ENCODE measurements around the gene SIGLEC9.

SIGLEC9 gene

DNA sequence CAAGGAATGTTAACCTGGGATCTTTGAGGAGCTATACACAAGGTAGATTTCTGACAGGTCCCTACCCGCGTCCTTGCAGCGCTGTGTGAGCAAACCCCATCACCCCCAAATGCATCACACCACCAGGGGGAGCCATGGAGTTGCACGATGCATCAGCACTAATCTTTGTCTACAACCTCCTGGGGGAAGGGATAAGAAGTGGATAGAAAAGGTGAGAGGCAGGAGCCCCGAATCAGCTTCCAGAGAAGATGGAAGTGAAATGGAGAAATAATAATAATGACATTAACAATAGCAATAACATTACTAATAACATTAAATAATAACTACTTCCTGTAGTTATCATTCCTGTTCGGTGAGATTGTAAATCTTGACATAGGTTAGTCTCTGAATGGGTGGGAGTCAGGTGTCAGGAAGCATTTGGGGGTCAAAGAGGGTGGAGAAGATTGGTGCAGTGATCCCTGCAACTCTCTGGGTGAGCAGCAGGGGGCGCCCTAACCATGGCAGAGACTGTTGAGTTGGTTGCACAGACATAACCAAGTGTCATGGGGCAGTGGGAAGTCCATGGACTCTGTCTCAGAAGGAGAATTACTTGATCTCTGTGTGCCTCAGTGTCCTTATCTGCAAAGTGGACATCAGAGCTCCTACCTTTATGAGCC lies 33.9 kb downstream of the SIGLEC9 start:
- no peak overlapping the region for H2AFZ ChIP-seq (ENCODE audit: insufficient read depth, low read length, poor library complexity)
- no peak overlapping the region for H3K18ac ChIP-seq (ENCODE audit: low read length)
- H3K4ac ChIP-seq (ENCODE audit: low read depth, low read length): no peak overlapping the region
- H3K27ac ChIP-seq (ENCODE audit: low read depth, low read length): no peak overlapping the region
- no peaks in the 10 kb centered on the region for H3K79me1 ChIP-seq (ENCODE audit: low read length)
- DNase-seq: peak in 1 of 2 donors; percentile 39
- H3K27me3 ChIP-seq (ENCODE audit: insufficient read depth, low read length): no peaks in the 10 kb centered on the region
- H4K91ac ChIP-seq (ENCODE audit: low read depth, low read length): no peak overlapping the region
- H2AK5ac ChIP-seq (ENCODE audit: low read length): no peak overlapping the region
- H3K79me2 ChIP-seq (ENCODE audit: control insufficient read depth, insufficient read depth, low read length, poor library complexity): no peaks in the 10 kb centered on the region
- no CpG with 5 or more reads among the region's 7 CpGs for WGBS (ENCODE audit: extremely low coverage, insufficient coverage, insufficient read length)
- H3K14ac ChIP-seq (ENCODE audit: low read length): no peak overlapping the region
- no peak overlapping the region for H3K4me2 ChIP-seq (ENCODE audit: low read length)
- H3K4me3 ChIP-seq (ENCODE audit: low read depth, low read length): no peak overlapping the region
- peaks cover 0 to 2% of the 10 kb centered on the region in 2 experiments for H3K4me1 ChIP-seq (ENCODE audit: control insufficient read depth in 1 of 2, insufficient read depth in 2 of 2, low read length in 2 of 2)
- H2BK5ac ChIP-seq (ENCODE audit: low read depth, low read length, poor library complexity): no peak overlapping the region
- no peaks in the 10 kb centered on the region for H3K9me3 ChIP-seq (ENCODE audit: insufficient read depth, low read depth, low read length)
- no peak overlapping the region for H2BK12ac ChIP-seq (ENCODE audit: low read length)
- H3K9ac ChIP-seq (ENCODE audit: low read length): no peak overlapping the region
- H3K36me3 ChIP-seq (ENCODE audit: control insufficient read depth in 1 of 2, insufficient read depth in 2 of 2, low read length in 2 of 2): no peaks in the 10 kb centered on the region
- no peak overlapping the region for H3K23ac ChIP-seq (ENCODE audit: low read length)
- no peak overlapping the region for H2BK120ac ChIP-seq (ENCODE audit: insufficient read depth, low read length, poor library complexity)
- no peak overlapping the region for H4K8ac ChIP-seq (ENCODE audit: low read depth, low read length)
- no peak overlapping the region for H4K12ac ChIP-seq (ENCODE audit: low read depth, low read length)

DNA sequence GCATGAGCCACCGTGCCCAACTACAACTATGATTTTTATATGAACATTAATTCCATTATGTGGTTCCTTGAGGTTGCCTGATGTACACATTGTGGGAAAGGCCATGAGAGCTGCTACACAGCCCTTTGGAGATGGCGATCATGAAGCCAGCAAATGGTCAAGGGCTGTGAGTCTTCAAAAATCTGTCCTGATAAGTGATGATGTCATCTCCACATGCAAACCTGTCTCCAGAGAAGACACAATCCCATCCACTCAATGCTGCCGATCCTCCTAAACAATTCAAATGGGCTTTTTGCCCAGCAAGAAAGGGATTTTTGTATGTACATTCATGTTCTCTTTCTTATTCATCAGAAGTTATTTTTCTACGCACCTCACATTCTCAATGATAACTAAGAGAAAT lies 35.0 kb downstream of the SIGLEC9 start:
- no peak overlapping the region for H3K14ac ChIP-seq (ENCODE audit: low read length)
- H3K4me2 ChIP-seq (ENCODE audit: low read length): no peak overlapping the region
- WGBS (ENCODE audit: extremely low coverage, insufficient coverage, insufficient read length): no CpG with 5 or more reads among the region's 4 CpGs
- no peak overlapping the region for H3K27ac ChIP-seq (ENCODE audit: low read depth, low read length)
- H3K79me2 ChIP-seq (ENCODE audit: control insufficient read depth, insufficient read depth, low read length, poor library complexity): no peaks in the 10 kb centered on the region
- H3K4ac ChIP-seq (ENCODE audit: low read depth, low read length): no peak overlapping the region
- H3K27me3 ChIP-seq (ENCODE audit: insufficient read depth, low read length): no peaks in the 10 kb centered on the region
- no peak for DNase-seq
- no peak overlapping the region for H3K9ac ChIP-seq (ENCODE audit: low read length)
- H2BK12ac ChIP-seq (ENCODE audit: low read length): no peak overlapping the region
- no peak overlapping the region for H2AK5ac ChIP-seq (ENCODE audit: low read length)
- no peak overlapping the region for H3K23ac ChIP-seq (ENCODE audit: low read length)
- H2AFZ ChIP-seq (ENCODE audit: insufficient read depth, low read length, poor library complexity): no peak overlapping the region
- H3K18ac ChIP-seq (ENCODE audit: low read length): no peak overlapping the region
- no peak overlapping the region for H4K12ac ChIP-seq (ENCODE audit: low read depth, low read length)
- no peak overlapping the region for H4K91ac ChIP-seq (ENCODE audit: low read depth, low read length)
- H2BK5ac ChIP-seq (ENCODE audit: low read depth, low read length, poor library complexity): no peak overlapping the region
- no peaks in the 10 kb centered on the region for H3K36me3 ChIP-seq (ENCODE audit: control insufficient read depth in 1 of 2, insufficient read depth in 2 of 2, low read length in 2 of 2)
- H4K8ac ChIP-seq (ENCODE audit: low read depth, low read length): no peak overlapping the region
- no peaks in the 10 kb centered on the region for H3K79me1 ChIP-seq (ENCODE audit: low read length)
- no peaks in the 10 kb centered on the region for H3K9me3 ChIP-seq (ENCODE audit: insufficient read depth, low read depth, low read length)
- H3K4me1 ChIP-seq (ENCODE audit: control insufficient read depth in 1 of 2, insufficient read depth in 2 of 2, low read length in 2 of 2): peaks cover 0 to 2% of the 10 kb centered on the region in 2 experiments
- no peak overlapping the region for H2BK120ac ChIP-seq (ENCODE audit: insufficient read depth, low read length, poor library complexity)
- no peak overlapping the region for H3K4me3 ChIP-seq (ENCODE audit: low read depth, low read length)

DNA sequence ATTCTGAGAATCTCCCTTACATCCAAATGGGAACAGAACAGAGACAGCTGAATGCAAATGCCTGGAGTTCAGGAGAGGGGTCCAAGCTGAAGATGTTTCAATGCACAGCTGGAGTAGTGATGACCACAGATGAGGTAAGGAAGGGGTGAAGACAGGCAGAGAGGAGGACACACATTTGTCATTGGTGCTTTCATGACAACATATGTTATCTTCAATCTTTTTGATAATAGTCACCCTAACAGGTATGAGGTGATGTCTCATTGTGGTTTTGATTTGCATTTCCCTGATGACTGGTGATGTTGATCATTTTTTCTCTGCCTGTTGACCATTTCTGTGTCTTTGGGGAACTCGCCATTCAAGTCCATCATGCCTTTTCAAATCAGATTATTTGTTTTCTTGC lies 36.6 kb downstream of the SIGLEC9 start:
- Histone ChIP-seq H2AFZ (ENCODE audit: insufficient read depth, low read length, poor library complexity) (no peak overlapping the region), H3K27me3 (ENCODE audit: insufficient read depth, low read length) (no peaks in the 10 kb centered on the region), H3K4me2 (ENCODE audit: low read length) (no peak overlapping the region), H3K36me3 (ENCODE audit: control insufficient read depth in 1 of 2, insufficient read depth in 2 of 2, low read length in 2 of 2) (no peaks in the 10 kb centered on the region), H4K8ac (ENCODE audit: low read depth, low read length) (no peak overlapping the region), H2BK12ac (ENCODE audit: low read length) (no peak overlapping the region), H3K27ac (ENCODE audit: low read depth, low read length) (no peak overlapping the region), H3K4me1 (ENCODE audit: control insufficient read depth in 1 of 2, insufficient read depth in 2 of 2, low read length in 2 of 2) (peaks cover 0 to 2% of the 10 kb centered on the region in 2 experiments), H3K14ac (ENCODE audit: low read length) (no peak overlapping the region), H2BK5ac (ENCODE audit: low read depth, low read length, poor library complexity) (no peak overlapping the region), H2AK5ac (ENCODE audit: low read length) (no peak overlapping the region), H2BK120ac (ENCODE audit: insufficient read depth, low read length, poor library complexity) (no peak overlapping the region), H3K79me1 (ENCODE audit: low read length) (no peaks in the 10 kb centered on the region), H4K12ac (ENCODE audit: low read depth, low read length) (no peak overlapping the region), H3K18ac (ENCODE audit: low read length) (no peak overlapping the region), H3K23ac (ENCODE audit: low read length) (no peak overlapping the region), H3K79me2 (ENCODE audit: control insufficient read depth, insufficient read depth, low read length, poor library complexity) (no peaks in the 10 kb centered on the region), H4K91ac (ENCODE audit: low read depth, low read length) (no peak overlapping the region), H3K9ac (ENCODE audit: low read length) (no peak overlapping the region), H3K4me3 (ENCODE audit: low read depth, low read length) (no peak overlapping the region), H3K9me3 (ENCODE audit: insufficient read depth, low read depth, low read length) (no peaks in the 10 kb centered on the region), H3K4ac (ENCODE audit: low read depth, low read length) (no peak overlapping the region)
- no CpG with 5 or more reads among the region's 1 CpG for whole genome bisulfite sequencing (ENCODE audit: extremely low coverage, insufficient coverage, insufficient read length)
- DNase-seq: no peak

DNA sequence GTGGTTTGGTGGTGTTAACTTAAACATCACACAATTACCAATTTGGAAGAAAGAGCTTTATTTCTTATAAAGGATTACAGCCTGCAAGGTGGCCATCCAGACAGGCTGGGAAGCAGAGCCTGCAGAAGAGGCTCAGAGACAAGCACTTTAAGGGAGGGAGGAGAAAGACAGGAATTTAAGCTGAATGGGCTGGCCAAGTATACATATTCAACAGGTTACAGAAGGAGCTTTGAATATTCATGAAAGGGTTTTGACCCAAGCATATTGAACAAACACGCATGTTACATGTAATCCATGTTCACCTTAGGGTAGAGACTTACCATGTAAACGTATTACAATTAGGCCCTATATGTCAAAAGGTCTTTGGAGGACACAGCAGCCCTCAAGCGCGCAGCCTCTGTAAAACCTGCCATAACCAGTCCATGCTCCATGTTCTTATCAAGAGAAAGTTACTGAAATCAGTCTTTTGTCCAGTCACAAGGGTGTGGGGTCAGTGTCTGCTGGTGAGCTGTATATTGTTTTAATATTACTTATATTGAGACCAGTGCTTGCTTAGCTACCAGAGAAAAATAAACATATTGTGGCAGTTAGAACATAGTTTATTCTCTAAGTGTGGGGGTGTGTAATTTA lies 37.3 kb downstream of the SIGLEC9 start:
- Histone ChIP-seq H3K18ac (ENCODE audit: low read length) (no peak overlapping the region), H2BK5ac (ENCODE audit: low read depth, low read length, poor library complexity) (no peak overlapping the region), H2AFZ (ENCODE audit: insufficient read depth, low read length, poor library complexity) (no peak overlapping the region), H3K9me3 (ENCODE audit: insufficient read depth, low read depth, low read length) (no peaks in the 10 kb centered on the region), H3K79me1 (ENCODE audit: low read length) (no peaks in the 10 kb centered on the region), H3K9ac (ENCODE audit: low read length) (no peak overlapping the region), H2BK120ac (ENCODE audit: insufficient read depth, low read length, poor library complexity) (no peak overlapping the region), H2BK12ac (ENCODE audit: low read length) (no peak overlapping the region), H4K8ac (ENCODE audit: low read depth, low read length) (no peak overlapping the region), H3K36me3 (ENCODE audit: control insufficient read depth in 1 of 2, insufficient read depth in 2 of 2, low read length in 2 of 2) (no peaks in the 10 kb centered on the region), H3K27ac (ENCODE audit: low read depth, low read length) (no peak overlapping the region), H3K14ac (ENCODE audit: low read length) (no peak overlapping the region), H4K91ac (ENCODE audit: low read depth, low read length) (no peak overlapping the region), H3K4ac (ENCODE audit: low read depth, low read length) (no peak overlapping the region), H3K79me2 (ENCODE audit: control insufficient read depth, insufficient read depth, low read length, poor library complexity) (no peaks in the 10 kb centered on the region), H3K27me3 (ENCODE audit: insufficient read depth, low read length) (no peaks in the 10 kb centered on the region), H4K12ac (ENCODE audit: low read depth, low read length) (no peak overlapping the region), H3K23ac (ENCODE audit: low read length) (no peak overlapping the region), H3K4me3 (ENCODE audit: low read depth, low read length) (no peak overlapping the region), H2AK5ac (ENCODE audit: low read length) (no peak overlapping the region), H3K4me1 (ENCODE audit: control insufficient read depth in 1 of 2, insufficient read depth in 2 of 2, low read length in 2 of 2) (no peaks in the 10 kb centered on the region), H3K4me2 (ENCODE audit: low read length) (no peak overlapping the region)
- no peak for DNase-seq
- no CpG with 5 or more reads among the region's 4 CpGs for WGBS (ENCODE audit: extremely low coverage, insufficient coverage, insufficient read length)

All from trophoblast cell (in vitro differentiated cells and primary cell).